Testis (tissue), 2 donors: ENCODE data around the gene ESR2.

Experiments
- CTCF ChIP-seq, 3 experiments: fragments of 450-650 bp in 2 of 3; fragments of 200-600 bp in 1 of 3; sonication (generic) in 1 of 3; IDR thresholded peaks; one replicate each; pipeline ENCODE4 v1.5.1; 2016 to 2019; ENCODE audit warnings: antibody characterized with exemption in 3 of 3, mild to moderate bottlenecking in 2 of 3, moderate library complexity in 1 of 3
- POLR2A ChIP-seq: fragments of 450-650 bp; IDR thresholded peaks from one replicate; pipeline ENCODE4 v1.6.1; 2017; ENCODE audit warnings: antibody characterized with exemption, mild to moderate bottlenecking, moderate library complexity

GRCh38 chr14:64114166-64114565 lies 180.0 kb downstream of the ESR2 start:
- TF ChIP-seq CTCF (IDR thresholded peaks at IDR 0.05) (no peak), POLR2A (no peak)
